Heart left ventricle (tissue), 16 donors: ENCODE measurements around the gene STPG3. TPM values are rescaled to one million over a fixed set of nuclear protein-coding genes. Genes with fewer than 3 reads are reported as not detected.
A peak's percentile ranks its signal among the peaks of the same experiment; 100 is the strongest.
"Not testable (repeated sequence)": the region's sequence is repeated elsewhere in the genome, so short reads cannot be mapped to it uniquely, and the experiment has no call there.

ENCODE experiments used
- ATAC-seq, 4 donors: fragments of 200-7000 bp; cut with Tn5 transposase; one replicate each; pipeline ENCODE4 v1.9.1; 2020 to 2022; ENCODE audit warnings: moderate library complexity in 4 of 4, mild to moderate bottlenecking in 3 of 4, moderate number of reproducible peaks in 1 of 4
- DNase-seq, 5 donors: peaks; one replicate each; pipeline ENCODE4 v3.0.0-alpha.2; 2020
- H3K27ac ChIP-seq, 12 donors: fragments of 200-600 bp; sonication (generic) in 4 of 12; one replicate each; pipeline versions ENCODE4 v1.5.0 to v1.8.0; 2016 to 2022; ENCODE audit warnings: mild to moderate bottlenecking in 2 of 12
- H3K27me3 ChIP-seq, 9 donors: fragments of 200-600 bp; sonication (generic) in 2 of 9; one replicate each; pipeline versions ENCODE4 v1.5.1 to v1.8.0; 2016 to 2022; ENCODE audit warnings: mild to moderate bottlenecking in 3 of 9
- H3K36me3 ChIP-seq, 9 donors: fragments of 200-600 bp; sonication (generic) in 2 of 9; one replicate each; pipeline versions ENCODE4 v1.5.0 to v1.8.0; 2018 to 2022; ENCODE audit warnings: mild to moderate bottlenecking in 2 of 9
- H3K4me1 ChIP-seq, 12 donors: fragments of 200-600 bp; sonication (generic) in 4 of 12; one replicate each; pipeline versions ENCODE4 v1.5.0 to v1.8.0; 2016 to 2022; ENCODE audit warnings: mild to moderate bottlenecking in 3 of 12
- H3K4me3 ChIP-seq, 12 donors: fragments of 200-600 bp; sonication (generic) in 4 of 12; one replicate each; pipeline versions ENCODE4 v1.5.0 to v1.8.0; 2017 to 2022; ENCODE audit warnings: mild to moderate bottlenecking in 9 of 12, moderate library complexity in 4 of 12
- H3K9me3 ChIP-seq, 12 donors: fragments of 200-600 bp; sonication (generic) in 4 of 12; one replicate each; pipeline versions ENCODE4 v1.5.0 to v1.8.0; 2016 to 2022; ENCODE audit warnings: mild to moderate bottlenecking in 1 of 12
- CTCF ChIP-seq, 12 donors: fragments of 200-600 bp; sonication (generic) in 4 of 12; IDR thresholded peaks; one replicate each; pipeline versions ENCODE4 v1.5.0 to v1.8.0; 2018 to 2022; ENCODE audit warnings: antibody characterized with exemption in 12 of 12, mild to moderate bottlenecking in 5 of 12
- POLR2A ChIP-seq, 2 donors: fragments of 450-650 bp; IDR thresholded peaks; one replicate each; pipeline ENCODE4 v1.6.1; 2017; ENCODE audit warnings: antibody characterized with exemption in 2 of 2, mild to moderate bottlenecking in 2 of 2, moderate library complexity in 2 of 2
- WGBS, 4 donors: extraction: QIAGEN DNeasy Blood & Tissue Kit in 2 of 4; methylation state at CpG; one replicate each; pipeline versions ENCODE4 v1.1.5 to v1.1.7; 2013 to 2018; 5-methylcytosine and 5-hydroxymethylcytosine counted together
- intact Hi-C, 10 donors: fragments of 100-400 bp; cut with DNase I; formaldehyde crosslinking; loops; one replicate each; pipeline versions ENCODE4 v1.11.1 to v1.14.2; 2022
- polyA plus RNA-seq, 2 donors: library from polyadenylated mRNA; stranded (reverse); fragments of 200-250 nt; gene quantifications; one replicate each; pipeline ENCODE4 v1.2.3, GENCODE V29; 2013
- total RNA-seq, 9 donors: library from RNA; depleted of rRNA in 2 of 9; stranded (reverse); fragments of >200 nt in 2 of 9; fragmentation: NEBNext Ultra II Directional in 3 of 9; extraction: Animal tissue kit (Norgen Biotek cat#: 25700) in 3 of 9; gene quantifications; one replicate each; pipeline versions ENCODE4 v1.1.0 to v1.2.4, GENCODE V29; 2016 to 2023
- donor health status: ischemic (EF 13 %, LVEDD 7.1; RV severe dilation, severe dysfunction).
- donor health status: healthy with polysubstance abuse.
- donor health status: DM: no; HTN: yes; CAD: no.
- donor health status: DM: no; HTN: no; CAD: no.
- donor health status: ischemic (EF 25% LVEDD 6.9; RV normal size, moderate dysfunction).
- donor health status: ischemic (EF 25% LVEDD 5.7; RV mildly dilated, moderate dysfunction).
- donor health status: healthy.
- donor health status: DM: yes; HTN: yes; CAD: no.
- donor health status: ischemic (EF 35%, LVEDD 5.7; RV mildly dilated, moderate dysfunction).
- donor health status: nonischemic (EF 11% LVEDD 7.7; RV severe dilation, severe dysfunction).
- donor health status: DM: yes; HTN: yes; CAD: no.
- donor health status: PGD.
- donor health status: ischemic (EF 29% LVEDD 5.4; RV normal size, mild dysfunction).
- donor health status: nonischemic (EF 23%, LVEDD 6.1; RV moderate dilation, normal function).

STPG3 gene
- total and polyA plus RNA-seq, 11 donors: 0.23 to 0.61 (median 0.31) TPM; not detected in 8

- DNase-seq: peak; percentile 99 to 100 (median 100)
- peaks cover 0 to 73% (median 49%) of the 10 kb centered on the region in 12 donors for H3K4me1 ChIP-seq
- no peaks in the 10 kb centered on the region for H3K9me3 ChIP-seq
- intact Hi-C loops: loop anchor here in 2 of 10 donors (1.0 to 2.0 kb wide), 2 partner anchors 14 to 36 kb away; partner anchors contain the start of genes TOR4A (in 2 of the 2) and NELFB (in 1 of the 2)
- WGBS, 4 donors: 0 to 1% (median 1%) methylated on average over 45 to 67 of the region's 67 CpGs
- peak; percentile 57 to 97 for TF ChIP-seq POLR2A (IDR thresholded peaks at IDR 0.05)
- TF ChIP-seq CTCF (IDR thresholded peaks at IDR 0.05): peak in 4 of 12 donors; percentile 1 to 6 (median 2)
- peaks cover 0 to 24% (median 18%) of the 10 kb centered on the region in 9 donors for H3K36me3 ChIP-seq
- H3K27ac ChIP-seq: peak within 1 kb of the TSS; percentile 94 to 100 (median 98)
- peak; percentile 86 to 94 (median 90) for ATAC-seq
- H3K27me3 ChIP-seq: no peaks in the 10 kb centered on the region
- peak within 1 kb of the TSS; percentile 70 to 97 (median 92) for H3K4me3 ChIP-seq
These were observed 10.1 kb upstream of the STPG3 start, which contains the start of gene TUBB4B for GRCh38 chr9:137240841-137241489. TUBB4B (plus strand) TSS chr9:137241287; CDS start chr9:137241361, 74 bp downstream.

GRCh38 chr9:137241490-137242268 lies 9.4 kb upstream of the STPG3 start:
- ATAC-seq (peak in 2 of 4 donors; percentile 13 to 26), DNase-seq (peak; percentile 64 to 86 (median 73))
- Histone ChIP-seq H3K4me1 (peaks cover 0 to 66% (median 43%) of the 10 kb centered on the region in 12 donors), H3K9me3 (no peaks in the 10 kb centered on the region), H3K27me3 (no peaks in the 10 kb centered on the region), H3K27ac (peak overlapping the region; percentile 90 to 97 (median 94)), H3K4me3 (peak overlapping the region; percentile 70 to 97 (median 92)), H3K36me3 (peaks cover 0 to 24% (median 18%) of the 10 kb centered on the region in 9 donors)
- 2 to 13% (median 4%) methylated on average over 3 to 83 of the region's 83 CpGs for WGBS, 4 donors
- no peak for TF ChIP-seq POLR2A (IDR thresholded peaks at IDR 0.05)
- no peak for TF ChIP-seq CTCF (IDR thresholded peaks at IDR 0.05)
- intact Hi-C loops: loop anchor here in 2 of 10 donors (1.0 to 2.0 kb wide), 2 partner anchors 14 to 35 kb away; partner anchors contain the start of genes TOR4A (in 2 of the 2) and NELFB (in 1 of the 2)

GRCh38 chr9:137242269-137243203 lies 8.6 kb upstream of the STPG3 start:
- Histone ChIP-seq H3K4me3 (peak overlapping the region; percentile 70 to 97 (median 92)), H3K4me1 (peaks cover 0 to 57% (median 39%) of the 10 kb centered on the region in 12 donors), H3K27me3 (no peaks in the 10 kb centered on the region), H3K9me3 (no peaks in the 10 kb centered on the region), H3K36me3 (peaks cover 0 to 24% (median 18%) of the 10 kb centered on the region in 9 donors), H3K27ac (peak overlapping the region; percentile 90 to 97 (median 94))
- DNase-seq (no peak), ATAC-seq (no peak)
- no peak for TF ChIP-seq POLR2A (IDR thresholded peaks at IDR 0.05)
- TF ChIP-seq CTCF (IDR thresholded peaks at IDR 0.05): no peak
- WGBS, 4 donors: 57 to 71% (median 67%) methylated on average over 21 to 36 of the region's 36 CpGs
- intact Hi-C loops: no loop called here

DNA sequence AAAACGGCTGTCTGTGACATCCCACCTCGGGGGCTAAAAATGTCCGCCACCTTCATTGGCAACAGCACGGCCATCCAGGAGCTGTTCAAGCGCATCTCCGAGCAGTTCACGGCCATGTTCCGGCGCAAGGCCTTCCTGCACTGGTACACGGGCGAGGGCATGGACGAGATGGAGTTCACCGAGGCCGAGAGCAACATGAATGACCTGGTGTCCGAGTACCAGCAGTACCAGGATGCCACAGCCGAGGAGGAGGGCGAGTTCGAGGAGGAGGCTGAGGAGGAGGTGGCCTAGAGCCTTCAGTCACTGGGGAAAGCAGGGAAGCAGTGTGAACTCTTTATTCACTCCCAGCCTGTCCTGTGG lies 7.8 kb upstream of the STPG3 start:
- H3K27me3 ChIP-seq, intact Hi-C loops, DNase-seq, H3K9me3 ChIP-seq, ATAC-seq: not testable (repeated sequence)
- Histone ChIP-seq H3K4me1 (peaks cover 0 to 50% (median 38%) of the 10 kb centered on the region in 12 donors), H3K27ac (peak overlapping the region in 1 of 12 donors; percentile 9), H3K4me3 (peak overlapping the region in 3 of 12 donors; percentile 89 to 91 (median 90)), H3K36me3 (peaks cover 0 to 24% (median 18%) of the 10 kb centered on the region in 9 donors)
- WGBS, 4 donors: 87 to 90% (median 88%) methylated on average over 18 of the region's 18 CpGs
